Osteocyte (in vitro differentiated cells): ENCODE measurements around the gene LPAR5. TPM values are rescaled to one million over a fixed set of nuclear protein-coding genes. Genes with fewer than 3 reads are reported as not detected.

Experiments used
- DNase-seq: peaks from one replicate; pipeline ENCODE4 v3.0.0; 2021; ENCODE audit warnings: mixed read lengths; ENCODE audit not compliant: unreplicated experiment; ENCODE audit errors: extremely low spot score
- H3K27ac Mint-ChIP-seq: one replicate; pipeline ENCODE4 v1.8.0; 2021; ENCODE audit warnings: mild to moderate bottlenecking, mixed read lengths; ENCODE audit not compliant: unreplicated experiment
- H3K27me3 Mint-ChIP-seq: one replicate; pipeline ENCODE4 v1.8.0; 2021; ENCODE audit warnings: mixed read lengths; ENCODE audit not compliant: unreplicated experiment
- H3K36me3 Mint-ChIP-seq: one replicate; pipeline ENCODE4 v1.8.0; 2021; ENCODE audit warnings: mixed read lengths; ENCODE audit not compliant: unreplicated experiment
- H3K4me1 Mint-ChIP-seq: one replicate; pipeline ENCODE4 v1.8.0; 2021; ENCODE audit warnings: mixed read lengths; ENCODE audit not compliant: unreplicated experiment
- H3K4me3 Mint-ChIP-seq: one replicate; pipeline ENCODE4 v1.8.0; 2021; ENCODE audit warnings: mild to moderate bottlenecking, moderate library complexity, mixed read lengths; ENCODE audit not compliant: unreplicated experiment
- H3K9me3 Mint-ChIP-seq: one replicate; pipeline ENCODE4 v1.8.0; 2021; ENCODE audit warnings: mixed read lengths; ENCODE audit not compliant: unreplicated experiment
- total RNA-seq: library from RNA; stranded (reverse); gene quantifications from 2 replicates; pipeline ENCODE4 v1.2.1, GENCODE V29; 2021
- TF ChIP-seq, protein P1 (sequence below): fragments of 200-600 bp; sonication (generic); IDR thresholded peaks from 2 replicates; pipeline ENCODE4 v1.5.0; 2021; ENCODE audit warnings: antibody characterized with exemption, mild to moderate bottlenecking, moderate library complexity

LPAR5 gene
- total RNA-seq, 1 donor from 2014 or later = 0.32 TPM

- TF ChIP-seq, protein P1, sequence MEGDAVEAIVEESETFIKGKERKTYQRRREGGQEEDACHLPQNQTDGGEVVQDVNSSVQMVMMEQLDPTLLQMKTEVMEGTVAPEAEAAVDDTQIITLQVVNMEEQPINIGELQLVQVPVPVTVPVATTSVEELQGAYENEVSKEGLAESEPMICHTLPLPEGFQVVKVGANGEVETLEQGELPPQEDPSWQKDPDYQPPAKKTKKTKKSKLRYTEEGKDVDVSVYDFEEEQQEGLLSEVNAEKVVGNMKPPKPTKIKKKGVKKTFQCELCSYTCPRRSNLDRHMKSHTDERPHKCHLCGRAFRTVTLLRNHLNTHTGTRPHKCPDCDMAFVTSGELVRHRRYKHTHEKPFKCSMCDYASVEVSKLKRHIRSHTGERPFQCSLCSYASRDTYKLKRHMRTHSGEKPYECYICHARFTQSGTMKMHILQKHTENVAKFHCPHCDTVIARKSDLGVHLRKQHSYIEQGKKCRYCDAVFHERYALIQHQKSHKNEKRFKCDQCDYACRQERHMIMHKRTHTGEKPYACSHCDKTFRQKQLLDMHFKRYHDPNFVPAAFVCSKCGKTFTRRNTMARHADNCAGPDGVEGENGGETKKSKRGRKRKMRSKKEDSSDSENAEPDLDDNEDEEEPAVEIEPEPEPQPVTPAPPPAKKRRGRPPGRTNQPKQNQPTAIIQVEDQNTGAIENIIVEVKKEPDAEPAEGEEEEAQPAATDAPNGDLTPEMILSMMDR = no peak
- Mint-ChIP-seq H3K4me1 (peaks cover 36% of the 10 kb centered on the region), H3K4me3 (peak overlapping the region; percentile 35), H3K27ac (peak overlapping the region; percentile 94), H3K27me3 (no peaks in the 10 kb centered on the region), H3K36me3 (no peaks in the 10 kb centered on the region), H3K9me3 (no peaks in the 10 kb centered on the region)
- DNase-seq = peak; percentile 86
Measured at GRCh38 chr12:6613015-6613775, 22.6 kb downstream of the LPAR5 start.

GRCh38 chr12:6612652-6613014 lies 23.1 kb downstream of the LPAR5 start:
- no peaks in the 10 kb centered on the region for H3K27me3 Mint-ChIP-seq
- no peaks in the 10 kb centered on the region for H3K9me3 Mint-ChIP-seq
- DNase-seq = no peak
- no peaks in the 10 kb centered on the region for H3K36me3 Mint-ChIP-seq
- peaks cover 36% of the 10 kb centered on the region for H3K4me1 Mint-ChIP-seq
- no peak overlapping the region for H3K4me3 Mint-ChIP-seq
- peak overlapping the region; percentile 94 for H3K27ac Mint-ChIP-seq
- TF ChIP-seq, protein P1 = no peak

DNA sequence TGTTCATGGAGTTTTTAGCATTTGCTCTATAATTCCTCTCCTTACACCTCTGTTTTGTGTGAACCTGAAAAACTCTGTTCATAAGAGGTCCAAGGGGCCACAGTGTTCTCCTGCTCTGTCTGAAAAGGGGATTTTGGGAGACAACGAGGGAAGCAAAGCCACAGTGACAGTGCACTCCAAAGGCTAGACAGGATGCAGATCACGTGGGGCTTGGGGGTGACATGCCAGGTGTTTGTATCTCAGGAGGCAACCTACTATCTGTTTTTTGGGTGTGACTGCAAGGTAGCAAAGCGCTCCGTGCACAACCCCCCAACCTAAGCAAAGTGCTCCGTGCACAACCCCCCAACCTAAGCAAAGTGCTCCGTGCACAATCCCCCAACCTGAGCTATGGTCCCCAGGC lies 23.5 kb downstream of the LPAR5 start:
- H3K4me1 Mint-ChIP-seq = peaks cover 36% of the 10 kb centered on the region
- no peaks in the 10 kb centered on the region for H3K9me3 Mint-ChIP-seq
- H3K4me3 Mint-ChIP-seq = no peak overlapping the region
- H3K27me3 Mint-ChIP-seq = no peaks in the 10 kb centered on the region
- H3K36me3 Mint-ChIP-seq = no peaks in the 10 kb centered on the region
- no peak for DNase-seq
- H3K27ac Mint-ChIP-seq = peak overlapping the region; percentile 94
- TF ChIP-seq, protein P1 = no peak

DNA sequence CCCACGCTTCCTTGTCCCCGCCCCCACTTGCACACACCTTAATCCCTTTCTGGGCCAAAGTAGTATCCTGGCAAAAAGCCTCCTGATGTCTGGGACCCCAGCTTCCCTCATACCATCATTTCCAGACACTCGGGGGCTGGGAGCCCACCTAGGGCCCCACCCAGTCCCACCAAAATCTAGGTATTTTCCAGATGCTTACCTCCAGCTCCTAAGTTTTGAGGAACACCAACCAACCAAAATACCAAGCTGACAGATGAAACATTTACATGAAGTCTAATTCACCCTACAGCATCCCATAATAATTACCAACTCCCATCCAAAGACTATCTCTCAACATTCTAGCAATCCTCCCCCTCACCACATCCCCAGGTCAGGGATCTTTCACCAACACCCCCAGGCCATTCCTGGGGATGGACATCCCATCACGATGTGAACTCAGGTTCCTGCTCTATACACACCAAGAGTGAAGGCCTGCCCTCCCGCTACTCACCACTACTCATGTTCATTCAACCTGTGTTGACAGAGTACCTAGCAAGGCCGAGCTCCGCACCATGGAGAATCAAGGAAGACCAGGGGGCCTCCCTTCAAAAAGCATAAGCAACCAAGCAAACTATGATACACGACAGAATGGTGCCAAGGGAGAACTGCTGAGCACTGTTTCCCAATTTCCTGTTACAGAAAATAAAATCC lies 27.0 kb downstream of the LPAR5 start:
- TF ChIP-seq, protein P1 = no peak
- Mint-ChIP-seq H3K9me3 (no peaks in the 10 kb centered on the region), H3K4me3 (no peak overlapping the region), H3K4me1 (peaks cover 48% of the 10 kb centered on the region), H3K36me3 (peaks cover 9% of the 10 kb centered on the region), H3K27ac (no peak overlapping the region), H3K27me3 (no peaks in the 10 kb centered on the region)
- no peak for DNase-seq

- peaks cover 49% of the 10 kb centered on the region for H3K4me1 Mint-ChIP-seq
- DNase-seq = no peak
- H3K27me3 Mint-ChIP-seq = no peaks in the 10 kb centered on the region
- H3K4me3 Mint-ChIP-seq = no peak overlapping the region
- H3K9me3 Mint-ChIP-seq = no peaks in the 10 kb centered on the region
- no peak overlapping the region for H3K27ac Mint-ChIP-seq
- peaks cover 15% of the 10 kb centered on the region for H3K36me3 Mint-ChIP-seq
- TF ChIP-seq, protein P1 = no peak
Measured at GRCh38 chr12:6607751-6608591, 27.8 kb downstream of the LPAR5 start.
